Bronchial epithelial cell (primary cell): Measurements from ENCODE around the gene USP6NL. TPM values are rescaled to one million over a fixed set of nuclear protein-coding genes. Genes with fewer than 3 reads are reported as not detected.

ENCODE experiments used
- DNase-seq: peaks from one replicate; pipeline ENCODE4 v3.0.0-alpha.2; 2010; ENCODE audit warnings: low read depth
- FAIRE-seq: peaks from 2 replicates; lab custom pipeline; 2011; peaks lifted over from hg19 to GRCh38; lab: Jason Lieb, UNC
- H3K27me3 ChIP-seq: 2 replicates; pipeline ENCODE4 v1.5.1; 2011; ENCODE audit warnings: low read length; ENCODE audit not compliant: control insufficient read depth, insufficient read depth
- H3K36me3 ChIP-seq: 2 replicates; pipeline ENCODE4 v1.5.1; 2011; ENCODE audit warnings: low read length; ENCODE audit not compliant: control insufficient read depth, insufficient read depth
- H3K4me3 ChIP-seq: 2 replicates; pipeline ENCODE4 v1.5.1; 2011; ENCODE audit warnings: mild to moderate bottlenecking, low read depth, low read length, control low read depth
- CTCF ChIP-seq: IDR thresholded peaks from 2 replicates; pipeline ENCODE4 v1.5.1; 2011; ENCODE audit warnings: mild to moderate bottlenecking, moderate library complexity, low read length, control low read depth, inconsistent platforms; ENCODE audit not compliant: insufficient read depth, severe bottlenecking
- total RNA-seq: library from RNA; depleted of rRNA; stranded (reverse); fragments of >200 nt; gene quantifications from 2 replicates; pipeline ENCODE4 v1.2.1, GENCODE V29; 2014

The USP6NL gene
- 8.7 and 15.9 TPM in 2 replicates for total RNA-seq

GRCh38 chr10:11611248-11612020, at the start of gene USP6NL:
TSS of gene USP6NL (minus strand) at chr10:11611650. CDS start at chr10:11597634, 14,016 bp downstream.
- no peak for TF ChIP-seq CTCF
- DNase-seq (peak; percentile 62), FAIRE-seq (no peak)
- Histone ChIP-seq H3K27me3 (no peaks in the 10 kb centered on the region), H3K4me3 (peak within 1 kb of the TSS; percentile 59), H3K36me3 (no peaks in the 10 kb centered on the region)

GRCh38 chr10:11658801-11659368, 47.4 kb upstream of the USP6NL start:
- FAIRE-seq = peak; percentile 32

GRCh38 chr10:11655836-11656235, 44.4 kb upstream of the USP6NL start:
- H3K4me3 ChIP-seq = no peak overlapping the region
- DNase-seq (no peak), FAIRE-seq (no peak)
- no peaks in the 10 kb centered on the region for H3K36me3 ChIP-seq
- TF ChIP-seq CTCF = no peak
- peaks cover 1% of the 10 kb centered on the region for H3K27me3 ChIP-seq

More at GRCh38 chr10:11658801-11659368, 47.4 kb upstream of the USP6NL start:
- Histone ChIP-seq H3K4me3 (no peak overlapping the region), H3K27me3 (peaks cover 1% of the 10 kb centered on the region), H3K36me3 (no peaks in the 10 kb centered on the region)
- TF ChIP-seq CTCF = no peak
- peak; percentile 7 for DNase-seq

- no peak for FAIRE-seq
- no peaks in the 10 kb centered on the region for H3K36me3 ChIP-seq
- DNase-seq = no peak
- TF ChIP-seq CTCF = no peak
- peaks cover 1% of the 10 kb centered on the region for H3K27me3 ChIP-seq
- H3K4me3 ChIP-seq = no peak overlapping the region
Measured at GRCh38 chr10:11654659-11655058, 43.2 kb upstream of the USP6NL start.

GRCh38 chr10:11653758-11654471, 42.5 kb upstream of the USP6NL start:
- Histone ChIP-seq H3K27me3 (peaks cover 1% of the 10 kb centered on the region), H3K36me3 (no peaks in the 10 kb centered on the region), H3K4me3 (no peak overlapping the region)
- FAIRE-seq (no peak), DNase-seq (no peak)
- no peak for TF ChIP-seq CTCF
